Osteocyte (in vitro differentiated cells): ENCODE measurements around the gene PPP1R27. TPM values are rescaled to one million over a fixed set of nuclear protein-coding genes. Genes with fewer than 3 reads are reported as not detected.

Experiments
- DNase-seq: peaks from one replicate; pipeline ENCODE4 v3.0.0; 2021; ENCODE audit warnings: mixed read lengths; ENCODE audit not compliant: unreplicated experiment; ENCODE audit errors: extremely low spot score
- H3K27ac Mint-ChIP-seq: one replicate; pipeline ENCODE4 v1.8.0; 2021; ENCODE audit warnings: mild to moderate bottlenecking, mixed read lengths; ENCODE audit not compliant: unreplicated experiment
- H3K27me3 Mint-ChIP-seq: one replicate; pipeline ENCODE4 v1.8.0; 2021; ENCODE audit warnings: mixed read lengths; ENCODE audit not compliant: unreplicated experiment
- H3K36me3 Mint-ChIP-seq: one replicate; pipeline ENCODE4 v1.8.0; 2021; ENCODE audit warnings: mixed read lengths; ENCODE audit not compliant: unreplicated experiment
- H3K4me1 Mint-ChIP-seq: one replicate; pipeline ENCODE4 v1.8.0; 2021; ENCODE audit warnings: mixed read lengths; ENCODE audit not compliant: unreplicated experiment
- H3K4me3 Mint-ChIP-seq: one replicate; pipeline ENCODE4 v1.8.0; 2021; ENCODE audit warnings: mild to moderate bottlenecking, moderate library complexity, mixed read lengths; ENCODE audit not compliant: unreplicated experiment
- H3K9me3 Mint-ChIP-seq: one replicate; pipeline ENCODE4 v1.8.0; 2021; ENCODE audit warnings: mixed read lengths; ENCODE audit not compliant: unreplicated experiment
- total RNA-seq: library from RNA; stranded (reverse); gene quantifications from 2 replicates; pipeline ENCODE4 v1.2.1, GENCODE V29; 2021
- TF ChIP-seq, protein P1 (sequence below): fragments of 200-600 bp; sonication (generic); IDR thresholded peaks from 2 replicates; pipeline ENCODE4 v1.5.0; 2021; ENCODE audit warnings: antibody characterized with exemption, mild to moderate bottlenecking, moderate library complexity

Gene PPP1R27
- total RNA-seq, 1 donor from 2014 or later = 0.62 TPM

DNA sequence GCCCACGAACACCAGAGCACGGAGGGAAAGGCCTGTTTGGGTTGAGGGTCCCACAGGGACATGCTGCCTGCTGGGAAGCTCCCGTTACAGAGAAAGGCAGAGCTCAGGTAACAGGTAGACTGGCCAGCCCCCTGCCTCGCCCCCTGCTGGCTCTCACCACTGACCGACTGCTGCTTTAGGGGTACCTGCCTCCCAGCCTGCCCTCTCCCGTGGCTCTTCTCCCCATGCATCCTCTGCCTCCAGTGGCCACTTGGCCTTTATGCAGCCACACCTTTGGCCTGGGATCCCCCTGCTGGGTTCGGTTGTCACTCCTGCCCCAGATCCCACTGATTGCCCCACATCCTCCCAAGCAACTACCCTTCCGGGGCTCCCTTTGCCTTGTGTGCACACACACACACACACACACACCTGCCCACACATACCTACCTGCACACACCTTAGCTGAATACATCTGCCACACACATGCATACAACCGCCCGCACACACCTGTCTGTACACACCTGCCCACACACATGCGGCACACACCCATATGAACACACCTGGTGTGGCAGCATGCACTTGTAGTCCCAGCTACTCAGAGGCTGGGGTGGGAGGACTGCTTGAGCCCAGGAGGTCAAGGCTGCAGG is 8.9 kb downstream of the PPP1R27 start:
- Mint-ChIP-seq H3K27me3 (no peaks in the 10 kb centered on the region), H3K4me3 (no peak overlapping the region), H3K9me3 (no peaks in the 10 kb centered on the region), H3K36me3 (peaks cover 7% of the 10 kb centered on the region), H3K4me1 (peaks cover 15% of the 10 kb centered on the region), H3K27ac (no peak overlapping the region)
- TF ChIP-seq, protein P1, sequence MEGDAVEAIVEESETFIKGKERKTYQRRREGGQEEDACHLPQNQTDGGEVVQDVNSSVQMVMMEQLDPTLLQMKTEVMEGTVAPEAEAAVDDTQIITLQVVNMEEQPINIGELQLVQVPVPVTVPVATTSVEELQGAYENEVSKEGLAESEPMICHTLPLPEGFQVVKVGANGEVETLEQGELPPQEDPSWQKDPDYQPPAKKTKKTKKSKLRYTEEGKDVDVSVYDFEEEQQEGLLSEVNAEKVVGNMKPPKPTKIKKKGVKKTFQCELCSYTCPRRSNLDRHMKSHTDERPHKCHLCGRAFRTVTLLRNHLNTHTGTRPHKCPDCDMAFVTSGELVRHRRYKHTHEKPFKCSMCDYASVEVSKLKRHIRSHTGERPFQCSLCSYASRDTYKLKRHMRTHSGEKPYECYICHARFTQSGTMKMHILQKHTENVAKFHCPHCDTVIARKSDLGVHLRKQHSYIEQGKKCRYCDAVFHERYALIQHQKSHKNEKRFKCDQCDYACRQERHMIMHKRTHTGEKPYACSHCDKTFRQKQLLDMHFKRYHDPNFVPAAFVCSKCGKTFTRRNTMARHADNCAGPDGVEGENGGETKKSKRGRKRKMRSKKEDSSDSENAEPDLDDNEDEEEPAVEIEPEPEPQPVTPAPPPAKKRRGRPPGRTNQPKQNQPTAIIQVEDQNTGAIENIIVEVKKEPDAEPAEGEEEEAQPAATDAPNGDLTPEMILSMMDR = no peak
- DNase-seq = no peak

DNA sequence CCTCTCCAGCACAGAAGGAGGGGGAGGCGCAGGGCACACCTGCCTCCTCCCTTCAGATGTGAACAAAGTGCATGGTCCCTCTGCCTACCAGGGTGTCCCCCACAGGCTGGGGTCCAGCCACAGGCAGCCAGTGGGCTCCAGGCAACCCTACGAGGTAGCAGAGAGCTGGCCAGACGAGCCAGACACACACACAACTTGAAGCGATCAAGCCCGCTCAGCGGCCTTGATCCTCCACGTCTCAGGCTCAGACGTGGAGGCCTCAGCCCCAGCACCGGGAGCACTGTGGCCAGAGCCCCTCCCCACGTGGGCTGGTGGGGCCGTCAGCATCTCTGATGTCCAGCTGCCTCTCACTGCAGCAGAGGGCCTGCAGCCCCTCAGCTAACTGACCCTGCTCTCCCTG is 10.3 kb downstream of the PPP1R27 start:
- H3K36me3 Mint-ChIP-seq = peaks cover 7% of the 10 kb centered on the region
- no peak overlapping the region for H3K27ac Mint-ChIP-seq
- DNase-seq = no peak
- TF ChIP-seq, protein P1 = no peak
- H3K27me3 Mint-ChIP-seq = no peaks in the 10 kb centered on the region
- H3K4me3 Mint-ChIP-seq = no peak overlapping the region
- peaks cover 11% of the 10 kb centered on the region for H3K4me1 Mint-ChIP-seq
- H3K9me3 Mint-ChIP-seq = no peaks in the 10 kb centered on the region

DNA sequence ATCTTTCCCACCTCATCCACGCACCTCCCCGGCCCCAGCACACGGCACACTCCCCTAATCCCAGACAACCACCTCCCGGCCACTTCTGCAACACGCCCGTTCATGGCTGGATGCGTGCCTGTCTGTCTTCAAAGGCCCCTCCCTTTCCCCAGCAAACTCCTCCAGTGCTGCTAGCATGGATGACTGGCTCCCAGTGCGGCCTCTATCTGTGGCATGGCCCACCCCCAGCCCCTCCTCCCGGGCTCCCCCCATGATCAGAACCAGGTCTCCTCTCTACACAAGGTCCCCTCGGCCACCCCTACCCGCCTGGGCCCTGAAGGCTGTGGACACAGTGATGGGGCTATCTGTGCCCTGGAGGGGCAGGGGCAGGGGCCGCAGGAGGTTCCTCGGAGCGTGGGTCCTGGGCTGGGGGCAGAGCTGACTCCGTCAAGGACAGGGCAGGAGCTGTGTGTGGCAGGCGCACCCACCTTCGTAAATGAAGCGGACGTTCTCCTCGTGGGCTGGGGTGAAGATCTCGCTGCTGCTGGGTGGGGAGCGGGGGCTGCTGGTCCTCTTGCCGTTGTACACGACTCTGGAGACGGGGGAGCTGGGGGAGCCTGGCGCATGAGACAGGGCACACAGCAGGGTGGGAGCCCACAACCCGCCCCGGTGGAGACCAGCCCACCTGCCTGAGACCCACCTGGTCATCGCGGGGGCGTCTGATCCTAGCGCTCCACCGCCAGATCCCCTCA is 10.9 kb downstream of the PPP1R27 start:
- Mint-ChIP-seq H3K27ac (no peak overlapping the region), H3K4me1 (peaks cover 7% of the 10 kb centered on the region), H3K4me3 (no peak overlapping the region), H3K27me3 (no peaks in the 10 kb centered on the region), H3K36me3 (peaks cover 7% of the 10 kb centered on the region), H3K9me3 (no peaks in the 10 kb centered on the region)
- DNase-seq = no peak
- TF ChIP-seq, protein P1 = no peak

DNA sequence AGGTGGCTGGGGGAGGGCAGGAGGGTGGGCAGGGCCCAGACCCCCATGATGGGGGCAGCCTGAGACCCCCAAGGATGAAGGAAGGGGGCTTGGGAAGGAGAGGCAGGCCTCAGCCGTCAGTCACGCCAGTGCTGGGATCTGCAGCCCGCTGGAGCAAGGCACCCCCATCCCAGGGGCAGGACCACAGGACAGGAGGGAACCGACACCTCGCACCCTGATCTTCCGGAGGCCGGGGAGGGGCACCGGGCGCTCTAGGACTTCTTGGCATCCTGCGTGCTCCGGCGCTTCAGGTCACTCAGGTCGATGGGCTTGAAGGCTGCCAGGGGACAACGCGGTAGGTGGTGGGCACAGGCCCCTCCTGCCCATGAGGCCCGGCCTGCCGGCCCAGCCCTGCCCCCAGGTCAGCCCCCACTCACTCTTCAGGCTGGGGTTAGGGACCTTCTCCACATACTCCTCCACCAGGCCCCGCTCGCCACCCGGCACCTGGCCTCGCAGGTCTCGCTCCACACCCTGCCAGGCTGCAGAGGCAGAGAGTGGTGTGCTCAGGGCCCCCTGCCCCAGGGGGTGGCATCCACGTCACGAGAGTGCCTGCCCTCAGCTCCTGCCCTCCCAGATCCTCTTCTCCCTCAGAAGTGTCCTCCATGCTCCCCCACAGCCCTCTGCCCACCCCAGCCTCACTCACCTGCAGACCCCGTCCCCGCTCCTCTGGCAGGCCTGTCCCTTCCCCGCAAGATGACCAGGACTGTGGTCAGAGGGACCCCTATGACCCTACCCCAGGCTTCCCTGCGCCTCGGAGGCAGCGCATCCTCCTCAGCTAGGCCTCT is 11.6 kb downstream of the PPP1R27 start:
- H3K4me1 Mint-ChIP-seq = peaks cover 3% of the 10 kb centered on the region
- TF ChIP-seq, protein P1 = no peak

DNA sequence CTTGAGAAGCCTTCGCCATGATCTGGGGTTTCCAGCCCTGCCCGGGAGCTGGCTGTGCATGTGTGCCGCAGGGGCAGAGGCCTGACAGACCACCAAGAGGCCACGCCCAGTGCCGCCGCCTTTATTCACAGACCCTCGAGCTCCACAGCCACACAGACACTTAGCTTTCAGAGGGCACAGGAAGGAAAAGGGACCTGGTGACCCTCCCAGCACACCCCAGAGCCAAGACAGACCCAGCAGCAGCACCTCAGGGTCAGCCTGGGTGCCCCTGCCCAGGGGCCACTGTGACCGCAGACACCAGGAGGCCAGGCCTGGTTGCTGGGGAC is 12.6 kb downstream of the PPP1R27 start:
- H3K36me3 Mint-ChIP-seq = peaks cover 7% of the 10 kb centered on the region
- H3K27me3 Mint-ChIP-seq = peaks cover 2% of the 10 kb centered on the region
- TF ChIP-seq, protein P1 = no peak
- H3K4me1 Mint-ChIP-seq = no peaks in the 10 kb centered on the region
- no peak overlapping the region for H3K4me3 Mint-ChIP-seq
- no peak for DNase-seq
- H3K27ac Mint-ChIP-seq = no peak overlapping the region
- H3K9me3 Mint-ChIP-seq = no peaks in the 10 kb centered on the region

More for the DNA sequence above, 11.6 kb downstream of the PPP1R27 start:
- Mint-ChIP-seq H3K27ac (no peak overlapping the region), H3K27me3 (peaks cover 2% of the 10 kb centered on the region), H3K9me3 (no peaks in the 10 kb centered on the region), H3K36me3 (peaks cover 7% of the 10 kb centered on the region), H3K4me3 (no peak overlapping the region)
- no peak for DNase-seq
